Measurements from ENCODE around the gene KRTAP10-4. TPM values are rescaled to one million over a fixed set of nuclear protein-coding genes. Genes with fewer than 3 reads are reported as not detected.

The KRTAP10-4 gene
- total and polyA plus RNA-seq, 10 of the 15 experiments (the other 5 are each of a cell fraction or from before 2014, with no cell fraction given), result not detected

DNA sequence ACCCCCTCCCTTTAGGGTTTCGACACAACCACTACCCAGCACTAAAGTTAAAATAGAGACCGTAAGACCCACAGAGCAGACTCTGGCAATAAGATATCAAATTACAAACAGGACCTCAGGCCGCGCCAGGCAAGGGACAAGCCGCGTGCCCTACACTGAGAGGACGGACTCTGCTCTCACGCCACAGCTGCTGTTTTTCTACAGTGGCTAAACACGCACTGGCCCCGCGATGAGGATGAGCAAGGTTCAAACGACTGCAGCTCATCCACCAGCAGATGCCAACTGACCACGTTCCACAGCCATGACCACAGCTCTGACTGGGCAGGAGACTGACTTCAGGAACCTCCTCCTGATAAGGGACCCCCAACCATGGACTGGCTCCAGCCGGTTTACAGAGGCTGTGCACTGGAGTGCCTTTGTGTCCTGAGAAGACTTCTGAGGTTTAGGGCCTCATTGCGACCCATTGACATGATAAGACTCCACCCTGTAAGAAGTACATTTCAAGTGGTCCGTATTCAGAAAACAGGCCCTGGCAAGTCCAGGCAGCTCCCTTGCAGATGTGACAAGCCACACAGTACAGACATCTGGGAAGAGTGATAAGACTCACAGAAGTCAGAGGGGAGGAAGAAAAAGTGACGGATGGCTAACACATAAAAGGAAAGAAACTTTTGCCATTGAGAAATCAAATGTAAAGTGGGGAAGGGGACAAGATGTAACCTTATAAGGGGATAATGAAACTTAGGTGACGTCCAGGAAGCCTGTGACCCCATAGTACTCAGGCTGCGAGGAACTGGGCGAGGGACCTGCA lies 20.3 kb downstream of the KRTAP10-4 start (continued):
- TF ChIP-seq, protein P1, sequence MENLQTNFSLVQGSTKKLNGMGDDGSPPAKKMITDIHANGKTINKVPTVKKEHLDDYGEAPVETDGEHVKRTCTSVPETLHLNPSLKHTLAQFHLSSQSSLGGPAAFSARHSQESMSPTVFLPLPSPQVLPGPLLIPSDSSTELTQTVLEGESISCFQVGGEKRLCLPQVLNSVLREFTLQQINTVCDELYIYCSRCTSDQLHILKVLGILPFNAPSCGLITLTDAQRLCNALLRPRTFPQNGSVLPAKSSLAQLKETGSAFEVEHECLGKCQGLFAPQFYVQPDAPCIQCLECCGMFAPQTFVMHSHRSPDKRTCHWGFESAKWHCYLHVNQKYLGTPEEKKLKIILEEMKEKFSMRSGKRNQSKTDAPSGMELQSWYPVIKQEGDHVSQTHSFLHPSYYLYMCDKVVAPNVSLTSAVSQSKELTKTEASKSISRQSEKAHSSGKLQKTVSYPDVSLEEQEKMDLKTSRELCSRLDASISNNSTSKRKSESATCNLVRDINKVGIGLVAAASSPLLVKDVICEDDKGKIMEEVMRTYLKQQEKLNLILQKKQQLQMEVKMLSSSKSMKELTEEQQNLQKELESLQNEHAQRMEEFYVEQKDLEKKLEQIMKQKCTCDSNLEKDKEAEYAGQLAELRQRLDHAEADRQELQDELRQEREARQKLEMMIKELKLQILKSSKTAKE (IDR thresholded peaks at IDR 0.05; ENCODE audit: low read depth, poor library complexity, severe bottlenecking), result no peak
- TF ChIP-seq EZH2 (IDR thresholded peaks at IDR 0.05; ENCODE audit: borderline replicate concordance, control insufficient read depth, low read depth, low read length) (no peak), FOXK2 (IDR thresholded peaks at IDR 0.05) (no peak), SIX5 (IDR thresholded peaks at IDR 0.05; ENCODE audit: low read depth, low read length, severe bottlenecking) (no peak), IKZF2 (IDR thresholded peaks at IDR 0.05) (no peak)
- TF ChIP-seq, protein P2, sequence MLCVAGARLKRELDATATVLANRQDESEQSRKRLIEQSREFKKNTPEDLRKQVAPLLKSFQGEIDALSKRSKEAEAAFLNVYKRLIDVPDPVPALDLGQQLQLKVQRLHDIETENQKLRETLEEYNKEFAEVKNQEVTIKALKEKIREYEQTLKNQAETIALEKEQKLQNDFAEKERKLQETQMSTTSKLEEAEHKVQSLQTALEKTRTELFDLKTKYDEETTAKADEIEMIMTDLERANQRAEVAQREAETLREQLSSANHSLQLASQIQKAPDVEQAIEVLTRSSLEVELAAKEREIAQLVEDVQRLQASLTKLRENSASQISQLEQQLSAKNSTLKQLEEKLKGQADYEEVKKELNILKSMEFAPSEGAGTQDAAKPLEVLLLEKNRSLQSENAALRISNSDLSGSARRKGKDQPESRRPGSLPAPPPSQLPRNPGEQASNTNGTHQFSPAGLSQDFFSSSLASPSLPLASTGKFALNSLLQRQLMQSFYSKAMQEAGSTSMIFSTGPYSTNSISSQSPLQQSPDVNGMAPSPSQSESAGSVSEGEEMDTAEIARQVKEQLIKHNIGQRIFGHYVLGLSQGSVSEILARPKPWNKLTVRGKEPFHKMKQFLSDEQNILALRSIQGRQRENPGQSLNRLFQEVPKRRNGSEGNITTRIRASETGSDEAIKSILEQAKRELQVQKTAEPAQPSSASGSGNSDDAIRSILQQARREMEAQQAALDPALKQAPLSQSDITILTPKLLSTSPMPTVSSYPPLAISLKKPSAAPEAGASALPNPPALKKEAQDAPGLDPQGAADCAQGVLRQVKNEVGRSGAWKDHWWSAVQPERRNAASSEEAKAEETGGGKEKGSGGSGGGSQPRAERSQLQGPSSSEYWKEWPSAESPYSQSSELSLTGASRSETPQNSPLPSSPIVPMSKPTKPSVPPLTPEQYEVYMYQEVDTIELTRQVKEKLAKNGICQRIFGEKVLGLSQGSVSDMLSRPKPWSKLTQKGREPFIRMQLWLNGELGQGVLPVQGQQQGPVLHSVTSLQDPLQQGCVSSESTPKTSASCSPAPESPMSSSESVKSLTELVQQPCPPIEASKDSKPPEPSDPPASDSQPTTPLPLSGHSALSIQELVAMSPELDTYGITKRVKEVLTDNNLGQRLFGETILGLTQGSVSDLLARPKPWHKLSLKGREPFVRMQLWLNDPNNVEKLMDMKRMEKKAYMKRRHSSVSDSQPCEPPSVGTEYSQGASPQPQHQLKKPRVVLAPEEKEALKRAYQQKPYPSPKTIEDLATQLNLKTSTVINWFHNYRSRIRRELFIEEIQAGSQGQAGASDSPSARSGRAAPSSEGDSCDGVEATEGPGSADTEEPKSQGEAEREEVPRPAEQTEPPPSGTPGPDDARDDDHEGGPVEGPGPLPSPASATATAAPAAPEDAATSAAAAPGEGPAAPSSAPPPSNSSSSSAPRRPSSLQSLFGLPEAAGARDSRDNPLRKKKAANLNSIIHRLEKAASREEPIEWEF (IDR thresholded peaks at IDR 0.05; ENCODE audit: insufficient replicate concordance, low read depth, low read length), result no peak

Data from GM12878 (cell line).